ENCODE data around the gene GAS2L3.
"Not testable (repeated sequence)": the region's sequence is repeated elsewhere in the genome, so short reads cannot be mapped to it uniquely, and the experiment has no call there.

GAS2L3 gene

GRCh38 chr12:100574187-100575074, 947 bp downstream of the GAS2L3 start:
- DNase-seq (ENCODE audit: low read depth): no peak

GRCh38 chr12:100576331-100577036, 3.0 kb downstream of the GAS2L3 start:
- no peak for DNase-seq (ENCODE audit: low read depth)

- no peak for DNase-seq (ENCODE audit: low read depth)
These were observed 5.4 kb downstream of the GAS2L3 start for GRCh38 chr12:100578923-100579322.

GRCh38 chr12:100579844-100580243, 6.4 kb downstream of the GAS2L3 start:
- DNase-seq (ENCODE audit: low read depth): no peak

- DNase-seq (ENCODE audit: low read depth): no peak
These were observed 10.8 kb downstream of the GAS2L3 start for GRCh38 chr12:100584256-100584655.

GRCh38 chr12:100591979-100592378, 18.5 kb downstream of the GAS2L3 start:
- DNase-seq (ENCODE audit: low read depth): no peak

GRCh38 chr12:100593490-100593889, 20.0 kb downstream of the GAS2L3 start:
- no peak for DNase-seq (ENCODE audit: low read depth)

GRCh38 chr12:100601626-100602025, 28.1 kb downstream of the GAS2L3 start:
- no peak for DNase-seq (ENCODE audit: low read depth)

GRCh38 chr12:100602997-100603396, 29.5 kb downstream of the GAS2L3 start:
- DNase-seq (ENCODE audit: low read depth): not testable (repeated sequence)

GRCh38 chr12:100608776-100609175, 35.3 kb downstream of the GAS2L3 start:
- no peak for DNase-seq (ENCODE audit: low read depth)

GRCh38 chr12:100610666-100611430, 37.4 kb downstream of the GAS2L3 start:
- DNase-seq (ENCODE audit: low read depth): no peak

GRCh38 chr12:100612606-100613005, 39.1 kb downstream of the GAS2L3 start:
- DNase-seq (ENCODE audit: low read depth): no peak

- DNase-seq (ENCODE audit: low read depth): no peak
These were observed 51.1 kb downstream of the GAS2L3 start for GRCh38 chr12:100624571-100624970.

GRCh38 chr12:100632445-100632892, 59.0 kb downstream of the GAS2L3 start:
- DNase-seq (ENCODE audit: low read depth): no peak

GRCh38 chr12:100633082-100633785, 59.8 kb downstream of the GAS2L3 start:
- DNase-seq (ENCODE audit: low read depth): not testable (repeated sequence)

- DNase-seq (ENCODE audit: low read depth): no peak
These were observed 69.8 kb downstream of the GAS2L3 start for GRCh38 chr12:100643246-100643645.

GRCh38 chr12:100646896-100647295, 73.4 kb downstream of the GAS2L3 start:
- no peak for DNase-seq (ENCODE audit: low read depth)

- DNase-seq (ENCODE audit: low read depth): no peak
These were observed 77.6 kb downstream of the GAS2L3 start for GRCh38 chr12:100651108-100651507.

GRCh38 chr12:100651694-100652093, 78.2 kb downstream of the GAS2L3 start:
- DNase-seq (ENCODE audit: low read depth): no peak

GRCh38 chr12:100652488-100652887, 79.0 kb downstream of the GAS2L3 start:
- DNase-seq (ENCODE audit: low read depth): no peak

GRCh38 chr12:100656141-100656540, 82.7 kb downstream of the GAS2L3 start:
- no peak for DNase-seq (ENCODE audit: low read depth)

GRCh38 chr12:100656856-100657255, 83.4 kb downstream of the GAS2L3 start:
- no peak for DNase-seq (ENCODE audit: low read depth)
